ENCODE measurements around the gene NLGN1. TPM values are rescaled to one million over a fixed set of nuclear protein-coding genes. Genes with fewer than 3 reads are reported as not detected.

The NLGN1 gene
- polyA plus RNA-seq, 1 donor from 2014 or later = 2.7 TPM

DNA sequence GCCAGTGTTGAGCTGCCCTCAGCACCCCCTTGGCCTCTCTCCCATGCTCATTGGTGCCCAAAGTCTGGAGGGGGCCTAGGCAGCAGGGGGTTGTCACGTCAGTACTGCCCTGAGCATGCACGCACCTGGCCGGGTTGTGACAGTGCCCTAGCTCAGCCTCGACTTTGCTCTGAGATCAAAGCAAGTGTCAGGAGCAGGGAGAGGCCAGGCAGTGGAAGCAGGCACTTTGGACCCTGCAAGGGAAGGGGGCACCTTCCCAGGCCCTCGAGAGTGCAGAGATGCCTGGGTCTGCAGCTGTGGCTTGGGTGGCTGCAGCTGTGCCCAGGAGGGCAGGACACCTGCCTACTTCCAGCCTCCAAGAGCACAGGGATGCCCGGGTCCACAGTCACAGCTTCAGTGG, 561.3 kb downstream of the NLGN1 start:
- Histone ChIP-seq H4K20me1 (ENCODE audit: insufficient read depth) (no peaks in the 10 kb centered on the region), H3K4me3 (ENCODE audit: low read length) (no peak overlapping the region), H3K36me3 (ENCODE audit: insufficient read depth, low read length) (no peaks in the 10 kb centered on the region), H3K27me3 (ENCODE audit: insufficient read depth, low read depth, low read length) (no peaks in the 10 kb centered on the region), H3K9me3 (ENCODE audit: low read length) (peaks cover 4% of the 10 kb centered on the region), H3K79me2 (replicated peaks; ENCODE audit: insufficient read depth, low read length) (no peaks in the 10 kb centered on the region), H2AFZ (ENCODE audit: low read depth, low read length) (no peak overlapping the region), H3F3A (ENCODE audit: insufficient read depth, low read length, poor library complexity, severe bottlenecking) (no peaks in the 10 kb centered on the region), H3K9ac (ENCODE audit: low read length) (no peak overlapping the region), H3K9me2 (ENCODE audit: insufficient read depth, low read length) (no peaks in the 10 kb centered on the region), H3K27ac (ENCODE audit: low read length) (no peak overlapping the region), H3K4me2 (ENCODE audit: low read length) (no peak overlapping the region)
- no peak for TF ChIP-seq SMC3 (conservative IDR thresholded peaks at IDR 0.05; ENCODE audit: poor library complexity)
- TF ChIP-seq RAD21 (conservative IDR thresholded peaks at IDR 0.05) = no peak
- TF ChIP-seq EP300 (conservative IDR thresholded peaks at IDR 0.05; ENCODE audit: poor library complexity, severe bottlenecking) = no peak
- TF ChIP-seq MXI1 (conservative IDR thresholded peaks at IDR 0.05; ENCODE audit: poor library complexity, severe bottlenecking) = no peak
- TF ChIP-seq, protein P1, sequence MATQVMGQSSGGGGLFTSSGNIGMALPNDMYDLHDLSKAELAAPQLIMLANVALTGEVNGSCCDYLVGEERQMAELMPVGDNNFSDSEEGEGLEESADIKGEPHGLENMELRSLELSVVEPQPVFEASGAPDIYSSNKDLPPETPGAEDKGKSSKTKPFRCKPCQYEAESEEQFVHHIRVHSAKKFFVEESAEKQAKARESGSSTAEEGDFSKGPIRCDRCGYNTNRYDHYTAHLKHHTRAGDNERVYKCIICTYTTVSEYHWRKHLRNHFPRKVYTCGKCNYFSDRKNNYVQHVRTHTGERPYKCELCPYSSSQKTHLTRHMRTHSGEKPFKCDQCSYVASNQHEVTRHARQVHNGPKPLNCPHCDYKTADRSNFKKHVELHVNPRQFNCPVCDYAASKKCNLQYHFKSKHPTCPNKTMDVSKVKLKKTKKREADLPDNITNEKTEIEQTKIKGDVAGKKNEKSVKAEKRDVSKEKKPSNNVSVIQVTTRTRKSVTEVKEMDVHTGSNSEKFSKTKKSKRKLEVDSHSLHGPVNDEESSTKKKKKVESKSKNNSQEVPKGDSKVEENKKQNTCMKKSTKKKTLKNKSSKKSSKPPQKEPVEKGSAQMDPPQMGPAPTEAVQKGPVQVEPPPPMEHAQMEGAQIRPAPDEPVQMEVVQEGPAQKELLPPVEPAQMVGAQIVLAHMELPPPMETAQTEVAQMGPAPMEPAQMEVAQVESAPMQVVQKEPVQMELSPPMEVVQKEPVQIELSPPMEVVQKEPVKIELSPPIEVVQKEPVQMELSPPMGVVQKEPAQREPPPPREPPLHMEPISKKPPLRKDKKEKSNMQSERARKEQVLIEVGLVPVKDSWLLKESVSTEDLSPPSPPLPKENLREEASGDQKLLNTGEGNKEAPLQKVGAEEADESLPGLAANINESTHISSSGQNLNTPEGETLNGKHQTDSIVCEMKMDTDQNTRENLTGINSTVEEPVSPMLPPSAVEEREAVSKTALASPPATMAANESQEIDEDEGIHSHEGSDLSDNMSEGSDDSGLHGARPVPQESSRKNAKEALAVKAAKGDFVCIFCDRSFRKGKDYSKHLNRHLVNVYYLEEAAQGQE (IDR thresholded peaks at IDR 0.05; ENCODE audit: borderline replicate concordance) = no peak
- no peak for TF ChIP-seq POLR2AphosphoS5 (IDR thresholded peaks at IDR 0.05)
- TF ChIP-seq, protein P2, sequence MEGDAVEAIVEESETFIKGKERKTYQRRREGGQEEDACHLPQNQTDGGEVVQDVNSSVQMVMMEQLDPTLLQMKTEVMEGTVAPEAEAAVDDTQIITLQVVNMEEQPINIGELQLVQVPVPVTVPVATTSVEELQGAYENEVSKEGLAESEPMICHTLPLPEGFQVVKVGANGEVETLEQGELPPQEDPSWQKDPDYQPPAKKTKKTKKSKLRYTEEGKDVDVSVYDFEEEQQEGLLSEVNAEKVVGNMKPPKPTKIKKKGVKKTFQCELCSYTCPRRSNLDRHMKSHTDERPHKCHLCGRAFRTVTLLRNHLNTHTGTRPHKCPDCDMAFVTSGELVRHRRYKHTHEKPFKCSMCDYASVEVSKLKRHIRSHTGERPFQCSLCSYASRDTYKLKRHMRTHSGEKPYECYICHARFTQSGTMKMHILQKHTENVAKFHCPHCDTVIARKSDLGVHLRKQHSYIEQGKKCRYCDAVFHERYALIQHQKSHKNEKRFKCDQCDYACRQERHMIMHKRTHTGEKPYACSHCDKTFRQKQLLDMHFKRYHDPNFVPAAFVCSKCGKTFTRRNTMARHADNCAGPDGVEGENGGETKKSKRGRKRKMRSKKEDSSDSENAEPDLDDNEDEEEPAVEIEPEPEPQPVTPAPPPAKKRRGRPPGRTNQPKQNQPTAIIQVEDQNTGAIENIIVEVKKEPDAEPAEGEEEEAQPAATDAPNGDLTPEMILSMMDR (IDR thresholded peaks at IDR 0.05; ENCODE audit: poor library complexity, severe bottlenecking) = no peak
- no peak for TF ChIP-seq EZH2 (IDR thresholded peaks at IDR 0.05; ENCODE audit: borderline replicate concordance, insufficient read depth, low read length, poor library complexity, severe bottlenecking)
- TF ChIP-seq TAF1 (IDR thresholded peaks at IDR 0.05; ENCODE audit: low read depth) = no peak

DNA sequence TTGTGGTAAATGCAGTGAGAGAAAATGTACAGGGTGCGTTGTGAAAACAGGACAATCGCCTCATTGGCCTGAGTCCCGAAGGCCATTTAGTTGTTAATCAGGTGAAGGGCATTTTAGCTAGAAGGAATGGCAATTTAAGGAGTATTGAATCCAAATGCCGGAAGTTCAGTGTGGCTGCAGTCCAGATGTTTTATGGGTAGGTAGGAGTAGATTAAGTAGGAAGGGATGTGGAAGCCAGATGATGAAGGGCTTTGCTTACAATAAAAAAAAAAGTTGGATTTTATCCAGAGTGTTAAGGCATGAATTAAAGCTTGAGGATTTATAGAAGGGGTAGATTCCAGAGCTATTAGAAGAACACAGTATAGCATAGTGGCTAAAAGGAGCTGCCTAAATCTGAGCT, 572.7 kb downstream of the NLGN1 start:
- no peak overlapping the region for H2AFZ ChIP-seq (ENCODE audit: low read depth, low read length)
- H3F3A ChIP-seq (ENCODE audit: insufficient read depth, low read length, poor library complexity, severe bottlenecking) = no peaks in the 10 kb centered on the region
- no peaks in the 10 kb centered on the region for H3K9me3 ChIP-seq (ENCODE audit: low read length)
- H3K27me3 ChIP-seq (ENCODE audit: insufficient read depth, low read depth, low read length) = no peaks in the 10 kb centered on the region
- no peak overlapping the region for H3K27ac ChIP-seq (ENCODE audit: low read length)
- no peak overlapping the region for H3K4me3 ChIP-seq (ENCODE audit: low read length)
- H4K20me1 ChIP-seq (ENCODE audit: insufficient read depth) = no peaks in the 10 kb centered on the region
- H3K9ac ChIP-seq (ENCODE audit: low read length) = no peak overlapping the region
- H3K4me2 ChIP-seq (ENCODE audit: low read length) = no peak overlapping the region
- no peak for TF ChIP-seq TAF1 (IDR thresholded peaks at IDR 0.05; ENCODE audit: low read depth)
- TF ChIP-seq SMC3 (conservative IDR thresholded peaks at IDR 0.05; ENCODE audit: poor library complexity) = no peak
- TF ChIP-seq MXI1 (conservative IDR thresholded peaks at IDR 0.05; ENCODE audit: poor library complexity, severe bottlenecking) = no peak
- TF ChIP-seq RAD21 (conservative IDR thresholded peaks at IDR 0.05) = no peak
- H3K9me2 ChIP-seq (ENCODE audit: insufficient read depth, low read length) = no peaks in the 10 kb centered on the region
- no peaks in the 10 kb centered on the region for H3K79me2 ChIP-seq (replicated peaks; ENCODE audit: insufficient read depth, low read length)
- no peaks in the 10 kb centered on the region for H3K36me3 ChIP-seq (ENCODE audit: insufficient read depth, low read length)

Data from neural cell (in vitro differentiated cells).